ENCODE results near the gene UBASH3A.

The UBASH3A gene

GRCh38 chr21:42492201-42492600 lies 88.5 kb downstream of the UBASH3A start:
- no peak overlapping the region for H3K9ac ChIP-seq (ENCODE audit: low read length)
- no peak overlapping the region for H3K4ac ChIP-seq (ENCODE audit: low read depth in 1 of 2, low read length in 2 of 2)
- H2AK5ac ChIP-seq (ENCODE audit: low read length, severe bottlenecking), result no peak overlapping the region
- peaks cover 2% of the 10 kb centered on the region for H3K79me1 ChIP-seq (replicated peaks; ENCODE audit: low read length, poor library complexity, severe bottlenecking)
- no peak overlapping the region for H4K8ac ChIP-seq (ENCODE audit: low read length)
- no peak overlapping the region for H3K4me2 ChIP-seq (ENCODE audit: low read length, poor library complexity, severe bottlenecking)
- no peak overlapping the region for H4K91ac ChIP-seq (ENCODE audit: low read length)
- no peak overlapping the region for H3K18ac ChIP-seq (ENCODE audit: low read depth in 1 of 2, low read length in 2 of 2)
- DNase-seq, result no peak
- H3K9me3 ChIP-seq (ENCODE audit: control insufficient read depth, low read length), result no peaks in the 10 kb centered on the region
- peaks cover 6 to 21% of the 10 kb centered on the region in 2 experiments for H3K27me3 ChIP-seq (ENCODE audit: control insufficient read depth in 1 of 2, insufficient read depth in 1 of 2, low read length in 2 of 2)
- H2BK12ac ChIP-seq (ENCODE audit: low read length in 2 of 2), result no peak overlapping the region
- H2BK5ac ChIP-seq (ENCODE audit: low read depth, low read length, poor library complexity, severe bottlenecking), result no peak overlapping the region
- no peak overlapping the region for H2BK15ac ChIP-seq (ENCODE audit: low read depth, poor library complexity, severe bottlenecking)
- H3K4me1 ChIP-seq (ENCODE audit: control insufficient read depth, insufficient read depth, low read depth, low read length), result peaks cover 10% of the 10 kb centered on the region
- H3K36me3 ChIP-seq (ENCODE audit: control insufficient read depth in 1 of 2, insufficient read depth in 2 of 2, low read depth in 1 of 2, low read length in 2 of 2), result no peaks in the 10 kb centered on the region
- no peak overlapping the region for H3K27ac ChIP-seq (ENCODE audit: low read length, poor library complexity, severe bottlenecking)
- no peak overlapping the region for H3K4me3 ChIP-seq (ENCODE audit: insufficient read depth in 1 of 2, low read depth in 1 of 2, low read length in 2 of 2)
- H2AFZ ChIP-seq (ENCODE audit: low read depth, low read length), result no peak overlapping the region
- H3K14ac ChIP-seq (ENCODE audit: low read length in 2 of 2), result no peak overlapping the region
- WGBS, result 97% methylated on average over 5 of the region's 8 CpGs
- H3K23ac ChIP-seq (ENCODE audit: low read length in 2 of 2), result no peak overlapping the region
- H2BK120ac ChIP-seq (ENCODE audit: low read depth, low read length), result no peak overlapping the region

GRCh38 chr21:42493109-42494060 lies 89.7 kb downstream of the UBASH3A start:
- no peak overlapping the region for H3K9ac ChIP-seq (ENCODE audit: low read length)
- no peak overlapping the region for H4K8ac ChIP-seq (ENCODE audit: low read length)
- H2BK12ac ChIP-seq (ENCODE audit: low read length in 2 of 2), result no peak overlapping the region
- WGBS, result 87% methylated on average over 10 of the region's 13 CpGs
- H3K4me3 ChIP-seq (ENCODE audit: insufficient read depth in 1 of 2, low read depth in 1 of 2, low read length in 2 of 2), result no peak overlapping the region
- H4K91ac ChIP-seq (ENCODE audit: low read length), result no peak overlapping the region
- no peak overlapping the region for H3K18ac ChIP-seq (ENCODE audit: low read depth in 1 of 2, low read length in 2 of 2)
- H3K27ac ChIP-seq (ENCODE audit: low read length, poor library complexity, severe bottlenecking), result no peak overlapping the region
- H2AK5ac ChIP-seq (ENCODE audit: low read length, severe bottlenecking), result no peak overlapping the region
- no peak overlapping the region for H2BK15ac ChIP-seq (ENCODE audit: low read depth, poor library complexity, severe bottlenecking)
- H3K9me3 ChIP-seq (ENCODE audit: control insufficient read depth, low read length), result no peaks in the 10 kb centered on the region
- H3K27me3 ChIP-seq (ENCODE audit: control insufficient read depth in 1 of 2, insufficient read depth in 1 of 2, low read length in 2 of 2), result peaks cover 6 to 17% of the 10 kb centered on the region in 2 experiments
- no peak overlapping the region for H3K14ac ChIP-seq (ENCODE audit: low read length in 2 of 2)
- no peak overlapping the region for H2BK120ac ChIP-seq (ENCODE audit: low read depth, low read length)
- no peak overlapping the region for H3K4me2 ChIP-seq (ENCODE audit: low read length, poor library complexity, severe bottlenecking)
- no peaks in the 10 kb centered on the region for H3K36me3 ChIP-seq (ENCODE audit: control insufficient read depth in 1 of 2, insufficient read depth in 2 of 2, low read depth in 1 of 2, low read length in 2 of 2)
- no peak for DNase-seq
- H3K79me1 ChIP-seq (replicated peaks; ENCODE audit: low read length, poor library complexity, severe bottlenecking), result peaks cover 2% of the 10 kb centered on the region
- H3K4me1 ChIP-seq (ENCODE audit: control insufficient read depth, insufficient read depth, low read depth, low read length), result peaks cover 10% of the 10 kb centered on the region
- no peak overlapping the region for H3K23ac ChIP-seq (ENCODE audit: low read length in 2 of 2)
- H3K4ac ChIP-seq (ENCODE audit: low read depth in 1 of 2, low read length in 2 of 2), result no peak overlapping the region
- no peak overlapping the region for H2AFZ ChIP-seq (ENCODE audit: low read depth, low read length)
- no peak overlapping the region for H2BK5ac ChIP-seq (ENCODE audit: low read depth, low read length, poor library complexity, severe bottlenecking)

GRCh38 chr21:42495027-42495426 lies 91.3 kb downstream of the UBASH3A start:
- Histone ChIP-seq H3K4me2 (ENCODE audit: low read length, poor library complexity, severe bottlenecking) (no peak overlapping the region), H3K18ac (ENCODE audit: low read depth in 1 of 2, low read length in 2 of 2) (no peak overlapping the region), H2BK15ac (ENCODE audit: low read depth, poor library complexity, severe bottlenecking) (no peak overlapping the region), H3K23ac (ENCODE audit: low read length in 2 of 2) (no peak overlapping the region), H3K36me3 (ENCODE audit: control insufficient read depth in 1 of 2, insufficient read depth in 2 of 2, low read depth in 1 of 2, low read length in 2 of 2) (no peaks in the 10 kb centered on the region), H2BK12ac (ENCODE audit: low read length in 2 of 2) (no peak overlapping the region), H3K27ac (ENCODE audit: low read length, poor library complexity, severe bottlenecking) (no peak overlapping the region), H3K4me3 (ENCODE audit: insufficient read depth in 1 of 2, low read depth in 1 of 2, low read length in 2 of 2) (peak overlapping the region in 1 of 2 experiments; percentile 97), H2BK120ac (ENCODE audit: low read depth, low read length) (no peak overlapping the region), H2AFZ (ENCODE audit: low read depth, low read length) (no peak overlapping the region), H3K9ac (ENCODE audit: low read length) (no peak overlapping the region), H3K14ac (ENCODE audit: low read length in 2 of 2) (no peak overlapping the region), H3K27me3 (ENCODE audit: control insufficient read depth in 1 of 2, insufficient read depth in 1 of 2, low read length in 2 of 2) (peaks cover 0 to 14% of the 10 kb centered on the region in 2 experiments), H4K8ac (ENCODE audit: low read length) (no peak overlapping the region), H2AK5ac (ENCODE audit: low read length, severe bottlenecking) (no peak overlapping the region), H3K4ac (ENCODE audit: low read depth in 1 of 2, low read length in 2 of 2) (no peak overlapping the region), H4K91ac (ENCODE audit: low read length) (no peak overlapping the region), H2BK5ac (ENCODE audit: low read depth, low read length, poor library complexity, severe bottlenecking) (no peak overlapping the region), H3K4me1 (ENCODE audit: control insufficient read depth, insufficient read depth, low read depth, low read length) (peaks cover 13% of the 10 kb centered on the region), H3K9me3 (ENCODE audit: control insufficient read depth, low read length) (no peaks in the 10 kb centered on the region), H3K79me1 (replicated peaks; ENCODE audit: low read length, poor library complexity, severe bottlenecking) (peaks cover 2% of the 10 kb centered on the region)
- DNase-seq, result no peak
- 94% methylated on average over 5 of the region's 5 CpGs for WGBS

- Histone ChIP-seq H2BK15ac (ENCODE audit: low read depth, poor library complexity, severe bottlenecking) (no peak overlapping the region), H3K4me3 (ENCODE audit: insufficient read depth in 1 of 2, low read depth in 1 of 2, low read length in 2 of 2) (peak overlapping the region; percentile 69 to 97), H3K27ac (ENCODE audit: low read length, poor library complexity, severe bottlenecking) (no peak overlapping the region), H2BK5ac (ENCODE audit: low read depth, low read length, poor library complexity, severe bottlenecking) (no peak overlapping the region), H3K14ac (ENCODE audit: low read length in 2 of 2) (no peak overlapping the region), H2BK120ac (ENCODE audit: low read depth, low read length) (no peak overlapping the region), H2BK12ac (ENCODE audit: low read length in 2 of 2) (no peak overlapping the region), H4K91ac (ENCODE audit: low read length) (no peak overlapping the region), H3K79me1 (replicated peaks; ENCODE audit: low read length, poor library complexity, severe bottlenecking) (peaks cover 2% of the 10 kb centered on the region), H3K23ac (ENCODE audit: low read length in 2 of 2) (no peak overlapping the region), H3K4me1 (ENCODE audit: control insufficient read depth, insufficient read depth, low read depth, low read length) (peaks cover 13% of the 10 kb centered on the region), H2AFZ (ENCODE audit: low read depth, low read length) (peak overlapping the region; percentile 90), H3K18ac (ENCODE audit: low read depth in 1 of 2, low read length in 2 of 2) (no peak overlapping the region), H3K9ac (ENCODE audit: low read length) (peak overlapping the region; percentile 95), H3K27me3 (ENCODE audit: control insufficient read depth in 1 of 2, insufficient read depth in 1 of 2, low read length in 2 of 2) (peaks cover 0 to 14% of the 10 kb centered on the region in 2 experiments), H2AK5ac (ENCODE audit: low read length, severe bottlenecking) (no peak overlapping the region), H4K8ac (ENCODE audit: low read length) (no peak overlapping the region), H3K36me3 (ENCODE audit: control insufficient read depth in 1 of 2, insufficient read depth in 2 of 2, low read depth in 1 of 2, low read length in 2 of 2) (no peaks in the 10 kb centered on the region), H3K4ac (ENCODE audit: low read depth in 1 of 2, low read length in 2 of 2) (no peak overlapping the region), H3K4me2 (ENCODE audit: low read length, poor library complexity, severe bottlenecking) (peak overlapping the region; percentile 98), H3K9me3 (ENCODE audit: control insufficient read depth, low read length) (no peaks in the 10 kb centered on the region)
- DNase-seq, result peak; percentile 57
- 14% methylated on average over 16 of the region's 18 CpGs for WGBS
Observed at GRCh38 chr21:42495765-42496119, 92.0 kb downstream of the UBASH3A start.
